ENCODE data around the gene SPATA19.

GRCh38 chr11:133889893-133890292, 44.6 kb upstream of the SPATA19 start:
- TF ChIP-seq CTCF (IDR thresholded peaks at IDR 0.05) (no peak), POLR2A (IDR thresholded peaks at IDR 0.05) (no peak)
